GM19438 (cell line): ENCODE measurements around the gene CCDC127.
"Not testable (repeated sequence)": the region's sequence is repeated elsewhere in the genome, so short reads cannot be mapped to it uniquely, and the experiment has no call there.

ENCODE experiments used
- ATAC-seq: cut with Tn5 transposase; IDR thresholded peaks from one replicate; pipeline ENCODE4 v1.9.1; 2021; ENCODE audit warnings: low read depth; ENCODE audit not compliant: unreplicated experiment

The CCDC127 gene

DNA sequence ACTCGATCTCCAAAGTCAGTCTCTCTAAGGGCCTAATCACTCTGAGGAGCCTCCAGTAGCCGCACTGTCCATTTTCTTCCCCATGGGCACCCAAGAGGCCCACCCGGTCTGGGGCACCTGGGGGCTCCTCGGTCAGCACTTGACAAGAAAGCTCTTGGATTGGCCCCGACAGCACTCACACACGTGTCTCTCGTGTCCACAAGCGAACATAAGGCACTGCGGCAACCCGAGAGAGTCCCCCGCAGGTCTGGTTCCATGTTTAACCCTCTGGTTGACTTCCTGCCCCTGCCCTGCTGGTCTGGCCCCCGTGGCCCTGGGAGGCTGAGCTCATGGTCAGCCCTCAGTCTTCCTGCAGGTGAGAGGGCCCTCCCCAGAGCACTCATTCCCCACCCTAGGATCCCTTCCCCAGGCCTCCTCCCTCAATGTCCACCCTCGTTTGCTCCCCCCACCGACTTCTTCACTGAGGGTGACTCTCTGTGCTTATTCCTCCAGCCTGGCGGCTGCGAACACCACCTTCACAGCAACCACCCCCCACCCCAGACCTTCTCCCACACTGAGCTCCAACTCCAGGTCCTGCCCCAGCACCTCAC, 43.0 kb downstream of the CCDC127 start:
- no peak for ATAC-seq

DNA sequence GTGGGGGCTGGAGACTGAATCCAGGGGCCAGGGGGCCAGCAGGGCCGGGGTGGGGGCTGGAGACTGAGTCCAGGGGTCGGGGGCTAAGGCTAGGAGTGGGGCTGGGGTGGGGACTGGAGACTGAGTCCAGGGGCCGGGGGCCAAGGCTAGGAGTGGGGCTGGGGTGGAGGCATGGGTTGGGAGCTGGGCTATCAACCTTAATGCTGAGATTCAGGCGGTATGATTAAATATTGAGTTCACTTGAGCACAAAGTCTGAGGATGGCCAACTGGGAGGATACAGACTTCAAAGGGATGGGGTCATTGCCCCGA, 43.7 kb downstream of the CCDC127 start:
- ATAC-seq: no peak

DNA sequence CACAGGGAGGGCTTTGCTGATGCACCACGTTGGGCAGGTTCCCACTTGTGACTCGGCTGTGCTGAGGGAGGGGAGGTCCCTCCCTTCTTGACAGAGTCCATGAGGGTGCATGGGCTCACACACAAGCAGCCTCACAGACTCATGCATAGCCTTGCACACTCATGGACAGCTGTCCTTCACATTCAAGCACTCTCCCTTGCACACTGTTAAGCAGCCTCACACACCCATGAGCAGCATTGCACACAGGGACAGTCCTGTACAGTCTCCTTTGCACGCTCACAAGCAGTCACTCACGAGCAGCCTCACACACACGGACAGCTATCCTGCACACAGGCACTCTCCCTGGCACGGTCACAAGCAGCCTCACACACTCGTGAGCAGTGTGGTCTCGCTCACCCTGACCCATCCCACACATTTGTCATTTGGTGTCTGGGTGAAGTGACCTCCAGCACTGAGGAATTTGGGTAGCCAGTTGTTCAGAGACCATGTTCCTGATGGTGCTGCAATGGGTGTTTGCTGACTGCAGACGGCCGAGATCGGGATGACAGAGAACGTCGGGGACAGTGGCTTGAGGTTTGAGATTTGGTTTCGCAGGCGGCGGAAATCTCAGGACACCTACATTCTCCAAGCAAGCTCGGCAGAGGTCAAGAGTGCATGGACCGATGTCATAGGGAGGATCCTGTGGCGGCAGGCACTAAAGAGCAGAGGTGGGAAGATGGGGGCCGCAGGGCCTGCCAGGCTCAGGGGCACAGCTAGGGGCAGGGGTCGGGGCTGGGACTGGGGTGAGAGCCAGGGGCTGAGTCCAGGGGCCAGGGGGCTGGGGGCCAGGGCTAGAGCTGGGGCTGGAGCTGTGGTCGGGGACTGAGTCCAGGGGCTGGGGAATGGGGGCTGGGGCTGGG, 44.3 kb downstream of the CCDC127 start:
- no peak for ATAC-seq

DNA sequence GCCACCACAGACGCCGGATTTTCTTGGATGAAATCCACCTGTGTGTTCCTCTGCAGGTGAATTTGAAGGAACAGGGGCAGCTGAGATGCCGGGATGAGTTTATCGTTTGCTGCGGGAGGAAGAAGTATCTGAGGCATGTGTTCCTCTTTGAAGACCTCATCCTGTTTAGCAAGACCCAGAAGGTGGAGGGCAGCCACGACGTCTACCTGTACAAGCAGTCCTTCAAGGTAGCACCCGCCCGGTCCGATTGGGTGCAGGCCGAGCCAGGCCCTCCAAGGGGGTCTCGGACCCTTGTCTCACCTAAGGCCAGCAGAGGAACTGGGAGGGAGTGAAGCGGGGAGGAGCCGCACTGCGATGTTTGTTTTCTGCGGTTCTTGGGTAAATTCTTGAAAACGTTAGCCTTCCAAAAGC, 45.1 kb downstream of the CCDC127 start:
- ATAC-seq: no peak

DNA sequence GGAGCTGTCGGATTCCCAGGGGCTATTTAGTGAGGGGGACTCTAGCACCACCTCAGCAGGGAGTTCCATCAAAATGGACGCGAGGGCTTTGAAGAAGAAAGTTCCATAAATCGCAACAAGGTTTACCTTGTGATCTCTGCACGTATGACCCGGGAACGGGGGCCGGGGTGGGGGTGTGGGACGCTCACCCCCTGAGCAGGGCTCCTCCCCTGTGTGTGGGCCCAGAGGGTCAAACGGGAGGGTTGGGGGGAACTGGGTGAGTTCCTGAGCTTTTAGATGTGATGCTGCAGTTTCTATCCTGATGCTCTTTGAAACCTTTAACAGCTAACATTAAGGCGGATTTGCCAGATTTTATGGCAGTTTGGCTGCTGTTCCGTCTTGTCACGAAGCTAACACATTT, 45.5 kb downstream of the CCDC127 start:
- no peak for ATAC-seq

DNA sequence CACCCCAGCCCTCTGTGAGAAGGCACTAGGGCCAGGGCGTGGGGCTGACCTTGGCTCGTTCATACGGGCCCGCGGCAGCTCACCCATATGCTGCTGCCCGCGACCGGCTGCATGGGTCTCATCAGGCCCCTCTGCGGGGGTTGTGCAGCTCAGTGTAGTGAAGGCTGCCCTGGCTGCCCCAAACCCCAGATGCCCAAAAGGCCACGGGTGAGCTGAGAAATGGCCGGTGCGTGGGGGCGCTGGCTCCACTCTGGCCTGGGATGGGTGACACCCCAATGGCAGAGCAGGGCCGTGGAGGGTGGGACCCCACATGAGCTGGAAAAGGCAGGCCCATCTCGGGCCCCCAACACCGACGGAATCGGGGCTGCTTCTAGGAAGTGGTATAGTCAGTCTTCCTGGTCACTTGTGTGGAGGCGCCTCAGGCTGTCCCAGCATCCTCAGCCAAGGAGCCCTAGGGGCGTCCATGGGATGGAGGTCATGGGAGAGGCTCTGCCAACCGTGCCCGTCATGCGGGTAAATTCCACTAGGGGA, 46.1 kb downstream of the CCDC127 start:
- ATAC-seq: no peak

DNA sequence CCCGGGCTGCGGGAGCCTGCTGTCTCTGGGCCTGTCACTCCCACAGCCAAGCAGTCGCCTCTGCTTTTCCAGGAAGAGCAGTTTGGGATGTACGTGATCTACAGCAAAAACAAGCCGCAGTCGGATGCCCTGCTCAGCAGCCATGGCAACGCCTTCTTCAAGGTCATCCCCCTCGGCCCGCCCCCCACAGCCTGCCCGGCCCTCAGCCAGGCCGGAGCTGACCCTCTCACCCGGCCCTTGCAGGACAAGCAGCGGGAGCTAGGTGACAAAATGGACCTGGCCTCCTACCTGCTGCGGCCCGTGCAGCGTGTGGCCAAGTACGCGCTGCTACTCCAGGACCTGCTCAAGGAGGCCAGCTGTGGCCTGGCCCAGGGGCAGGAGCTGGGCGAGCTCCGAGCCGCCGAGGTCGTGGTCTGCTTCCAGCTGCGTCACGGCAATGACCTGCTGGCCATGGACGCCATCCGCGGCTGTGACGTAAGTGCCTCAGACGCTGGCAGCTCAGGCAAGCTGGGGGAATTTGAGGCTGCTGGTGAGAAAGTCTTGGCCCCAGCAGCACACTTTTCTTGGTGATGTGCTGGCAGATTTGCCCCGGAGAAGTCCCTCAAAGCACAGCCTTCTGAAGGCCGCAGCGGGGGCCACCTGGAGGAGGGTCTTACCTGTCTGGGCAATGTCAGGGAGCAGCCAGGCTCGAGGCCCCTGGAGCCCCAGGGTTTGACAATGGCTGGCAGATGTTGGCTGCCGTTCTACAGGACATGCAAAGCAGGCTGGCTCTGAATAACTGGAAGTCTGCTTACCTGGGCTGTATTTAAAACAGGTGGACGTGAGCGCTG, 46.8 kb downstream of the CCDC127 start:
- ATAC-seq: no peak

DNA sequence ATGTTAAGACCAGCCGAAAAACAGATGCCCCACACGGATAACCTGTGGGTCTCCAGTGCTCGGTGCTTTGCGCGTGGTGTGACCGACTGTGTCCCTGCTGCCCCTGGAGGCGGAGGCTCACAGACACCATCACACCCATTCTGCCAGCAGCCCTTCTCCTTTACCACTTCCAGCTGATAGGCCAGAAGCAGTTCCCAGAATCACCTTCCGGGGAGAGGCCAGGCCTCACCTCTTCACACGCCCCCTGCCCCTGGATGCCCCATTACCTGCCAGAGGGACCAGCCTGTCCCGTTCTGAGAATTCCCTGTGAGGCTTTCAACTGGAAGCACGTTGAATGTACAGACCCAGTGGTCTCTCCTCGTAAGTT, 48.2 kb downstream of the CCDC127 start:
- no peak for ATAC-seq

DNA sequence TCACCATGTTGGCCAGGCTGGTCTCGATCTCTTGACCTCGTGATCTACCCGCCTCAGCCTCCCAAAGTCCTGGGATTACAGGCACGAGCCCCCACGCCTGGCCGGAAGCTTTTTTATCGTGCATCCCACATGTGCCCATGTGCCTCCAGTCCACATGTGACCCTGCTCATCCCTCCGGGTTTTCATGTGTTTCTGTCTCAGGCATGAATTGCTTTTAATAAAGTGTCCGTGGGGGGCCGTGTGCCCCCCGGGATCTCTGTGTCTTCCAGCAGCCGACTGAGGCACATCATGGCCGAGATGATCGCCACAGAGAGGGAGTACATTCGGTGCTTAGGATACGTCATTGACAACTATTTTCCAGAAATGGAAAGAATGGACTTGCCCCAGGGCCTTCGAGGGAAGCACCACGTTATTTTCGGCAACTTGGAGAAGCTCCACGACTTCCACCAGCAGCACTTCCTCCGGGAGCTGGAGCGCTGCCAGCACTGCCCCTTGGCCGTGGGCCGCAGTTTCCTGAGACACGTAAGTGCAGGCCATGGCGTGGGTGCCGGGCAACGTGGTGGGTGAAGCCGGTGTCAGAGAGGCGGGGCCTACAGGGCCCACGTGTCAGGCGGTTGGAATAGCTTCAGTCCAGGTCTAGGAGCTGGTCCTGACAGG, 48.8 kb downstream of the CCDC127 start:
- ATAC-seq: no peak

DNA sequence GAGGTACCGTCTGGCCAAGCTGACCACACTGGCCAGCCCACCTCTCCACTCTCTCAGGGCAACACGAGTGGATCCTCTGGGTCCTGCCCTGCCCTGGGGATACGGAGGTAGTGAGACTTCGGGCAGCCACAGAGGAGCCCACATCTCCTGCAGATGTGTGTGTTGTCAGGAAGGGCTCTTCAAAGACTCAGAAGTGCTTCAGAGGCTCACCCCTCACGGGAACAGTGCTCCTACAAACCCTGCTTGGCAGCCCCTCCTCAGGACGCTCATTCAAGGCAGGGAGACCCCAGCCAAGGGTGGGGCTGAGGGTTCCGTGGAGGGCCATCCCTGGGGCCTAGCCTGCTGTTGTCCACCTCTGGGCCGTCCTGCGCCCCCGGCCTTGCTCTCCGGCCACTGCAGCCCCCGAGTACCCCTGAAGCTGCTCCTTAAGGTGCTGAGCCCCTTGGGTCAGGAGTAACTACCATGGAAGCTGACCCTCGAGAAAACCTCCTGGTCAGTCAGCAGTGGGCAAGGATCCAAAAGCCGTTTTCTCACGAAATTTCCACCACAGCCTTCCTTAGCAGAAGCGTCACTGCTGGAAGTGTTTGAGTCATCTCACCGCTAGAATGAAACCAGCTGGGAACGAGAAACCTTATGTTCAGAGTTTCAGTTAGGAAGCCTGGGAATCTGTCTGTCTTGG, 49.8 kb downstream of the CCDC127 start:
- no peak for ATAC-seq

DNA sequence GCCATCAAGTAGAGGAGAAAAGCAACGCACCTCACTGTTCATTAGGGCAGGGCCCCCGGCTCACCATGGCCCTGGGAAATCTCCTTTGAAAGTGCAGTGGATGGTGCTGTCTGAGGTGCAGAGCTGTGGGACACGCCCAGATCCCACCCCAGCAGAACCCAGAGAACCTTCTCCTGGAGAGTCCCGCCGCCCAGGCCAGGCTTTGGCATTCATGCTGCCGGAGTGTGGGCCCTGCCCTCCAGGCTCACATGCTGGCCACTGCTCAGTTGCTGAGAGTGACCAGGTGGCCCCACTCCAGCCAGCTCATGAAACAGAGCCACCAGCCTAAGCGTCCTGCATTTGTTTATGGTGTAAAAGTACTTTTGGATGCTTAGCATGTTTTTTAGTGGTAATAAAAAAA, 50.4 kb downstream of the CCDC127 start:
- ATAC-seq: no peak

DNA sequence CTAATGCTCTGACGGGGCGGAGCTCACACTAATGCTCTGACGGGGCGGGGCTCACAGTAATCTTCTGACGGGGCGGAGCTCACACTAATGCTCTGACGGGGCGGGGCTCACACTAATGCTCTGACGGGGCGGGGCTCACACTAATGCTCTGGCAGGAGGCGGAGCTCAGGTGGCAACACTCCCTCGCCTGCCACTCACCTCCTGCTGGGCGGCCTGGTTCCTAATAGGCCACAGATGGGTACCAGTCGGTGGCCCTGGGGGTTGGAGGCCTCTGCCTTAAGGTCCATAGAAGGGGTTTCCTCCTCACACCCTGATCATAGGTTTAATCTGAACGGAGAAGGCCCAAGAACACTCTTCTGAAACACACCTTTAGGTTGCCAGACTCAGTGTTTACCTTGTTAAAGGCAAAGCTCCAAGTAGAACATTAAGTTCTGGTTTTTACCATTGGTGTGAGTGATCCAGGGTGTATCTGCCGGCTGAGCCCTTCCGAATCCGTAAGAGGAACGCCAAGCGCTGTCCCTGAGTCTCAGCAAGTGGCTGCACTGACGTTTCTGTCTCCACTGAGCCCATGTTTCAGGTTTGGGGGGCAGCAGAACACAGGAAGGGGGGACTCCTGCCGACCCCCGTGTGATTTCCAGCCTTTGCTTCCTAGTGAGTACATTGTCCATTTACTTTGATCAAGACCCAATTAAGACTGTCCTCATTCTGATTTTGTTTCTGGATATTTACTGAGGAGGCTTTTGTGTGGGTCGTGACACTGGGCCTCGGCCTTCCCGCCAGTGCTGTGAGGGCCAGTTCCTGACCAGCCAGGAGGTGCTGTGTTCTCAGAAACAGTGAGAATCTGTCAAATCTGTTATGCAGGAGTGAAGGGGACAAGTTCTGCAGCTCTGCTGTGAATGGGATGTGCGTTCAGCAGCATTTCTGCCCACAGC, 51.2 kb downstream of the CCDC127 start:
- ATAC-seq: no peak

DNA sequence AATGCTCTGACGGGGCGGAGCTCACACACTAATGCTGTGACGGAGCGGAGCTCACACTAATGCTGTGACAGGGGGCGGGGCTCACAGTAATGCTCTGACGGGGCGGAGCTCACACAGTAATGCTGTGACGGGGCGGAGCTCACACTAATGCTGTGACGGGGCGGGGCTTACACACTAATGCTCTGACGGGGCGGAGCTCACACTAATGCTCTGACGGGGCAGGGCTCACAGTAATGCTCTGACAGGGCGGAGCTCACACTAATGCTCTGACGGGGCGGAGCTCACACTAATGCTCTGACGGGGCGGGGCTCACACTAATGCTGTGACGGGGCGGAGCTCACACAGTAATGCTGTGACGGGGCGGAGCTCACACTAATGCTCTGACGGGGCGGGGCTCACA, 53.2 kb downstream of the CCDC127 start:
- not testable (repeated sequence) for ATAC-seq

DNA sequence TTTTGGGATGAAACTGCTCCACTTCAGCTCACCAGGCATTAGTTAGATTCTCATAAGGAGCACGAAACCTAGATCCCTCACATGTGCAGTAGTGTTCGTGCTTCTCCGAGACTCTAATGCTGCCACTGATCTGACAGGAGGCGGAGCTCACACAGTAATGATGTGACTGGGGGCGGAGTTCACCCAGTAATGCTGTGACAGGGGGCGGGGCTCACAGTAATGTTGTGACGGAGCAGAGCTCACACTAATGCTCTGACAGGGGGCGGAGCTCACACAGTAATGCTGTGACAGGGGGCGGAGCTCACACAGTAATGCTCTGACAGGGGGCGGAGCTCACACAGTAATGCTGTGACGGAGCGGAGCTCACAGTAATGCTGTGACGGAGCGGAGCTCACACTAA, 53.7 kb downstream of the CCDC127 start:
- no peak for ATAC-seq

DNA sequence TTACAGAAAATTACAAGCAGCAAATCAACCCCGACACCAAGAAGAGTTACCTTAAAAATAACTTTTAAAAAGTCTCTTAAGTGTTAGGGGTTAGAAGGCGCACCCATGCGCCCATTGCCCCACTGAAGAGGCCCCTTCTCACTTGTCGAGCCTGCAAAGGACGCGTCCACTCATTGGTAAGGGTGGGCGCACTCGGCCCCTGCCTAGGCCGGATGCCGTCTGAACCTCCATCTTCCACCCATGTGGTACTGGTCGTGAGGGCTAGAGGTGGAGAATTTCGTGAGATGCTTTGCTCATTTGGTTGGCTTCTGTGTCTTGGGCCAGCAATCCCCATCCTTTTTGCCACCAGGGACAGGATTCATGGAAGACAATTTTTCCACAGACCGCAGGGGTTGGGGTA, 54.1 kb downstream of the CCDC127 start:
- ATAC-seq: no peak

DNA sequence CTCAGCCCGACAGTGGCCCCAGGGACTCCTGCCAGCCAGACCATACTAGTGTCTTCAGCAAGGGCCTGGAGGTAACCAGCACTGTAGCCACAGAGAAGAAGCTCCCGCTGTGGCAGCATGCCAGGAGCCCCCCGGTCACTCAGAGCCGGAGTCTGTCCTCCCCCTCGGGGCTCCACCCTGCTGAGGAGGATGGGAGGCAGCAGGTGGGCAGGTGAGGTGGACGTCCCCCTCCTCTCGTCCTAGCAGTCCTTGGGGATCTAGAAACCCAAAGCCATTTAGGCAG, 54.7 kb downstream of the CCDC127 start:
- no peak for ATAC-seq

DNA sequence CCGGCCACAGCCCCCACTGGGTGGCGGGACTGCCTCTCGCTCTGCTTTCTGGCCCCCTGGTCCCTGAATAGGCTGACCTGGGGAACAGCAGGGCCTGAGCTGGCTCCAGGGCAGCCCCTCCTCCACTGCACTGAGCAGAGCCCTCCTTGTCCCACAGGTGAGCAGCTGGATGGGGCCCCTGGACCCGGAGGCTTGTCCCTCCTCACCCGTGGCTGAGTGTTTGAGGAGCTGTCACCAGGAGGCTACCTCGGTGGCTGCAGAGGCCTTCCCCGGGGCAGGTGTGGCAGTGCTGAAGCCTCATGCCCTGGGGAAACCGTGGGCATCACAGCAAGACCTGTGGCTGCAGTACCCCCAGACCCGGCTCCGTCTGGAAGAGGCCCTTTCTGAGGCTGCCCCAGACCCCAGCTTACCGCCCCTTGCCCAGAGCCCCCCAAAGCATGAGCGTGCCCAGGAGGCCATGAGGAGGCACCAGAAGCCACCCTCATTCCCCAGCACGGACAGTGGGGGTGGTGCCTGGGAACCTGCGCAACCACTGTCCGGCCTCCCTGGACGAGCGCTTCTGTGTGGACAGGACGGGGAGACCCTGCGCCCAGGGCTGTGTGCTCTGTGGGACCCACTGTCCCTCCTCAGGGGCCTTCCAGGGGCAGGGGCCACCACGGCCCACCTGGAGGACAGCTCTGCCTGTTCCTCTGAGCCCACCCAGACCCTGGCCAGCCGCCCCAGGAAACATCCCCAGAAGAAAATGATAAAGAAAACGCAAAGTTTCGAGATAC, 55.2 kb downstream of the CCDC127 start:
- no peak for ATAC-seq

DNA sequence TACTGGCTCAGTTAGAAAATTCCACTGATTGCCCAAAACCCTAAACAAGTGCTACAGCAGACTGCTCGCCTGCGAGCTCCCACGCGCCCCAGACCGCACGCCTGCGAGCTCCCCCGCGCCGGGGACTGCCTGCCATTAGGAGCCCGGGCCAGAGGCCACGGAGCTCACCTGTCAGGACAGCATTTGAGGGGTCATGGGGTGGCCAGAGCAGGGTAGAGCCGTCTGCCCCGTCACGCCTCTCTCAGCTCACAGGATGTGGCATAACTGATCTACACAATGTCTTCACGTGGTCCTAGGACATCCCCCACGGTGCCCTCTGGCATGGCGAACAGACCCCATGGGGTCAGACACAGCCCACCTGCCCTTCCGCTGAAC, 55.8 kb downstream of the CCDC127 start:
- no peak for ATAC-seq

DNA sequence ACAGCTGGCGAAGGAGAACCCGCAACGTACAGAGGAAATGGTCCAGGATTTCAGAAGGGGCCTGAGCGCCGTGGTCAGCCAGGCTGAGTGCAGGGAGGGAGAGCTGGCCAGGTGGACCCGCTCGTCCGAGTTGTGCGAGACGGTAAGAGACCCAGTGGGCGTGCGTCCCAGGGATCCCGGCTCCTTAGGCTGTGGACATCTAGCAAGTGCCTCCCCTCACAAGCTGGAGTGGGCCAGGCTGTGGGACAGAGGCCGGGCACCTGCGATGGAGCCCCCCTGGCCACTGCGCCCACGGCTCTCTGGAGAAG, 56.2 kb downstream of the CCDC127 start:
- ATAC-seq: no peak
